Measurements from ENCODE around the gene SIGLEC5.
"Not testable (repeated sequence)": the region's sequence is repeated elsewhere in the genome, so short reads cannot be mapped to it uniquely, and the experiment has no call there.

Gene SIGLEC5

GRCh38 chr19:51651216-51651846 is 21.1 kb upstream of the SIGLEC5 start:
- Histone ChIP-seq H3K36me3 (ENCODE audit: insufficient read depth, low read length) (no peaks in the 10 kb centered on the region), H3K4me1 (ENCODE audit: insufficient read depth, low read length) (no peaks in the 10 kb centered on the region), H3K9ac (ENCODE audit: low read depth, low read length) (no peak overlapping the region), H3K27me3 (ENCODE audit: insufficient read depth, low read length) (0 out of 2 replicates have a peak, but pooled peaks cover 3% of the 10 kb centered on the region), H3K4me3 (ENCODE audit: low read length) (no peak overlapping the region), H3K9me3 (ENCODE audit: insufficient read depth, low read depth, low read length) (no peaks in the 10 kb centered on the region), H3K27ac (ENCODE audit: low read depth, low read length) (no peak overlapping the region)
- 75% methylated on average over 7 of the region's 7 CpGs for WGBS

DNA sequence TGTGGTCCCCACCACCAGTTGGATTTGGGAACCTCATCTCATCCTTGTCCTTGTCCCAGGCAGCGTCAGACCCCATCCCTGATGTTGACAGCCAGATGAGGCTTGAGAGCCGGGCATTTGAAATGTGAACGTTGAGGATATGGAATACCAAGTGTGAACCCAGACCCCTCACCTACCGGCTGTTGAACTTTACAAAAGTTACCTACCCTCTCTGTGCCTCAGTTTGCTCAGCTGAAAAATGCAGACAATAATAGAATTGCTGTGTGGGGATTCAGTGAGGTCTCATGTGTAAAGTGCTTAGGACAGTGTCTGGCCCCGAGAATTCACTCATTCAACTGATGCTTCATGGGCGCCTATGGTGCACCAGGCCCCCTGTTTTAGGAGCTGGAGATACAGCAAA is 17.1 kb upstream of the SIGLEC5 start:
- Histone ChIP-seq H3K27ac (ENCODE audit: low read depth, low read length) (no peak overlapping the region), H3K9ac (ENCODE audit: low read depth, low read length) (no peak overlapping the region), H3K4me3 (ENCODE audit: low read length) (no peak overlapping the region), H3K9me3 (ENCODE audit: insufficient read depth, low read depth, low read length) (no peaks in the 10 kb centered on the region), H3K4me1 (ENCODE audit: insufficient read depth, low read length) (no peaks in the 10 kb centered on the region), H3K36me3 (ENCODE audit: insufficient read depth, low read length) (no peaks in the 10 kb centered on the region), H3K27me3 (ENCODE audit: insufficient read depth, low read length) (no peaks in the 10 kb centered on the region)
- 88% methylated on average over 5 of the region's 6 CpGs for WGBS

DNA sequence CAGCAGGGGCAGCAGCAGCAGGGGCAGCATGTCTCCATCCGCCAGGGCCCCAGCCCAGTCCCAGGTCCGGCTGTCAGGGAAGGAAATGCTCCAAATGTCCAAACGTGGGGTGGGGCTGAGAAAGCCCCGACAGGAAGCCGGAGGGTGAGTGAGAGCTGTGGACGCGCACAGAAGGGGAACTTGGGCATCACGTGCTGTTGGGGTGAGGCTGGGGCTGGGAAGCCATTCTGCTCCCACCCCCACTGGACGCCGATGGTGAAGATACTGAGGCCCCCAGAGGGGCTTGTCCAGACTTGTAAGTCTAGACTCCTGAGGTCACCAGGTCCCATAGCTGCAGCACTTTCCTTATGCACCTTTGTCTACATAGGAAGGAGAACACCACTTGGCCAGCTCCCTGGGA is 16.5 kb upstream of the SIGLEC5 start, which contains the start of gene SIGLEC14:
Gene SIGLEC14 (minus strand): TSS at position 96 of the 400 bp plus-strand sequence. CDS start 66 bp downstream, at position 30.
- not testable (repeated sequence) for H3K9me3 ChIP-seq (ENCODE audit: insufficient read depth, low read depth, low read length); H3K36me3 ChIP-seq (ENCODE audit: insufficient read depth, low read length); H3K4me1 ChIP-seq (ENCODE audit: insufficient read depth, low read length); H3K9ac ChIP-seq (ENCODE audit: low read depth, low read length); H3K4me3 ChIP-seq (ENCODE audit: low read length); H3K27me3 ChIP-seq (ENCODE audit: insufficient read depth, low read length); H3K27ac ChIP-seq (ENCODE audit: low read depth, low read length)
- 87% methylated on average over 6 of the region's 10 CpGs for WGBS

- no peak overlapping the region for H3K27ac ChIP-seq (ENCODE audit: low read depth, low read length)
- no peak overlapping the region for H3K4me3 ChIP-seq (ENCODE audit: low read length)
- H3K9ac ChIP-seq (ENCODE audit: low read depth, low read length): no peak overlapping the region
- no peaks in the 10 kb centered on the region for H3K9me3 ChIP-seq (ENCODE audit: insufficient read depth, low read depth, low read length)
- no peaks in the 10 kb centered on the region for H3K27me3 ChIP-seq (ENCODE audit: insufficient read depth, low read length)
- no peaks in the 10 kb centered on the region for H3K4me1 ChIP-seq (ENCODE audit: insufficient read depth, low read length)
- WGBS: 69% methylated on average over 10 of the region's 11 CpGs
- H3K36me3 ChIP-seq (ENCODE audit: insufficient read depth, low read length): no peaks in the 10 kb centered on the region
Measured at GRCh38 chr19:51644636-51645271, 14.6 kb upstream of the SIGLEC5 start.

GRCh38 chr19:51641648-51642047 is 11.4 kb upstream of the SIGLEC5 start:
- no peaks in the 10 kb centered on the region for H3K36me3 ChIP-seq (ENCODE audit: insufficient read depth, low read length)
- 0 out of 2 replicates have a peak, but pooled peaks cover 6% of the 10 kb centered on the region for H3K9me3 ChIP-seq (ENCODE audit: insufficient read depth, low read depth, low read length)
- no peak overlapping the region for H3K4me3 ChIP-seq (ENCODE audit: low read length)
- H3K4me1 ChIP-seq (ENCODE audit: insufficient read depth, low read length): no peaks in the 10 kb centered on the region
- no peak overlapping the region for H3K9ac ChIP-seq (ENCODE audit: low read depth, low read length)
- no peaks in the 10 kb centered on the region for H3K27me3 ChIP-seq (ENCODE audit: insufficient read depth, low read length)
- H3K27ac ChIP-seq (ENCODE audit: low read depth, low read length): no peak overlapping the region

- Histone ChIP-seq H3K9ac (ENCODE audit: low read depth, low read length) (no peak overlapping the region), H3K9me3 (ENCODE audit: insufficient read depth, low read depth, low read length) (0 out of 2 replicates have a peak, but pooled peaks cover 6% of the 10 kb centered on the region), H3K4me1 (ENCODE audit: insufficient read depth, low read length) (no peaks in the 10 kb centered on the region), H3K4me3 (ENCODE audit: low read length) (no peak overlapping the region), H3K27me3 (ENCODE audit: insufficient read depth, low read length) (no peaks in the 10 kb centered on the region), H3K36me3 (ENCODE audit: insufficient read depth, low read length) (no peaks in the 10 kb centered on the region), H3K27ac (ENCODE audit: low read depth, low read length) (no peak overlapping the region)
- 83% methylated on average over 3 of the region's 3 CpGs for WGBS
Measured at GRCh38 chr19:51640386-51640785, 10.2 kb upstream of the SIGLEC5 start.

DNA sequence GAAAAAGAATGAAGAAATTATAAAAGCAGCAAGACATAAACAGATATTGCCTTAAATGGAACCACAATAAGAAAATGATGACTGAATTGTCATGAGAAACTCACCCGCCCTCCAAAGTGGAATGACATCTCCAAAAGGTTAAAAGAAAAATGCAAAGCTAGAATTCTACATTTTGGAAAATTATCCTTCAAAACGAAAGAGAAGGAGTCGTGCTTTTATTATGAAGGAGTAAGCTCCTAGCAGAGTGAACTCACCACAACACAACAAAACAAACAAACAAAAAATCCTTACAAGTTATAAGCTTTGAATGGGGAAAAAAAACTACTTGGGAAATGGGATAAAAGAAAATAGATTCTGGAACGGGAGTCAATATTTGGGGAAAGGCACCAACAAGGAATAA is 9.7 kb upstream of the SIGLEC5 start:
- Histone ChIP-seq H3K4me1 (ENCODE audit: insufficient read depth, low read length) (no peaks in the 10 kb centered on the region), H3K9ac (ENCODE audit: low read depth, low read length) (no peak overlapping the region), H3K4me3 (ENCODE audit: low read length) (no peak overlapping the region), H3K27ac (ENCODE audit: low read depth, low read length) (no peak overlapping the region), H3K9me3 (ENCODE audit: insufficient read depth, low read depth, low read length) (0 out of 2 replicates have a peak, but pooled peaks cover 6% of the 10 kb centered on the region), H3K27me3 (ENCODE audit: insufficient read depth, low read length) (no peaks in the 10 kb centered on the region), H3K36me3 (ENCODE audit: insufficient read depth, low read length) (no peaks in the 10 kb centered on the region)
- WGBS: 75% methylated on average over 1 of the region's 4 CpGs

DNA sequence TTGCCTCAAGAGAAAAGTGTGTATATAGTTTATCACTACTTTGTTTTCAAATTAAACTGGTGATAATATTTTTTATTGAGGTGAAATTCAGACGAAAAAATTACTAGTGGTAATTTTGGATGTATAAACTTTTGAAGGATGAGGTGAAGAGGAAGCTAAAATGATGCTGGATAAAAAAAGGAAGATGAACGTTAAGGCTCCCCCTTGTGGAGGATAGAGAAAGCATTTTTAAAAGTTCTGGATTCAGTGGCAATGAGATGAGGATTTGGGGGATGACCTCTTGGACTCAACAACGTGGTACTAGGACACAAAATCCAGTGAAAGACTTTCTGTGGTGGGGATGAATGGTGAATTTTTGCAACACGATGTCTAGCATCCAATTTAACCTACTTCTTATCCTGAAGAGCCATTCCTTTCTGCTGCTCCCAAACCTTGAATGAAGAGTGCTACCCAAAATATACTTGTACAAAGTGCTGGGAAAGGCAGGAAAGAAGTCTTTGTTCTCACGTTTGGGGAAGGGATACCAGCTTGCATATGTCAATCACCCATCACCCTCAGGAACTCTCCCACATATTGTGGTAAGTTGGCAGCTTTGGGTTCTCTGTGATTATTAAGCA is 7.3 kb upstream of the SIGLEC5 start:
- no peaks in the 10 kb centered on the region for H3K4me1 ChIP-seq (ENCODE audit: insufficient read depth, low read length)
- H3K9ac ChIP-seq (ENCODE audit: low read depth, low read length): no peak overlapping the region
- 8% methylated on average over 3 of the region's 5 CpGs for WGBS
- H3K27me3 ChIP-seq (ENCODE audit: insufficient read depth, low read length): no peaks in the 10 kb centered on the region
- H3K36me3 ChIP-seq (ENCODE audit: insufficient read depth, low read length): no peaks in the 10 kb centered on the region
- H3K4me3 ChIP-seq (ENCODE audit: low read length): no peak overlapping the region
- H3K27ac ChIP-seq (ENCODE audit: low read depth, low read length): no peak overlapping the region
- H3K9me3 ChIP-seq (ENCODE audit: insufficient read depth, low read depth, low read length): 0 out of 2 replicates have a peak, but pooled peaks cover 6% of the 10 kb centered on the region

DNA sequence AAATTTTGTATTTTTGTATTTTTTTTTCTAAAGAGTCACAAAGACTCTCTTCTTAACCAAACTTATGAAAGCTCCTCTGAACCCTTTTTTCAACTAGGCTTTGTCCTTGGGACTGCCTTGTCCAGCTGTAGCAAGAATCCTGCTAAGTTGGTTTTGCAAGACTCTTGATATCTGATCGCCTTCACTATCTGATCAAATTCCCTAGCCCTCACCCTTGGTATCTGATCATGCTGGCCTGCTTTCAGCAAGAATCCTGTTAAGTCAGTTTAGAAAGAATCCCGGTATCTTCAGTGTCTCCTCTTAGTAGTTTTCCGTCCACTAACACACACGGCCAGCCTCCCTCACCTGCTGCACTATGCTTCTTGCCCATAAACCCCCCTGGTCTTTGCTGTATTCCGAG is 1.9 kb upstream of the SIGLEC5 start:
- no peaks in the 10 kb centered on the region for H3K36me3 ChIP-seq (ENCODE audit: insufficient read depth, low read length)
- no peak overlapping the region for H3K4me3 ChIP-seq (ENCODE audit: low read length)
- H3K27me3 ChIP-seq (ENCODE audit: insufficient read depth, low read length): no peaks in the 10 kb centered on the region
- H3K27ac ChIP-seq (ENCODE audit: low read depth, low read length): no peak overlapping the region
- no peaks in the 10 kb centered on the region for H3K4me1 ChIP-seq (ENCODE audit: insufficient read depth, low read length)
- 87% methylated on average over 5 of the region's 5 CpGs for WGBS
- no peak overlapping the region for H3K9ac ChIP-seq (ENCODE audit: low read depth, low read length)
- H3K9me3 ChIP-seq (ENCODE audit: insufficient read depth, low read depth, low read length): 0 out of 2 replicates have a peak, but pooled peaks cover 4% of the 10 kb centered on the region

- 92% methylated on average over 14 of the region's 14 CpGs for WGBS
- H3K9me3 ChIP-seq (ENCODE audit: insufficient read depth, low read depth, low read length): no peaks in the 10 kb centered on the region
- no peaks in the 10 kb centered on the region for H3K36me3 ChIP-seq (ENCODE audit: insufficient read depth, low read length)
- no peak overlapping the region for H3K27ac ChIP-seq (ENCODE audit: low read depth, low read length)
- H3K4me3 ChIP-seq (ENCODE audit: low read length): no peak overlapping the region
- H3K9ac ChIP-seq (ENCODE audit: low read depth, low read length): no peak overlapping the region
- no peaks in the 10 kb centered on the region for H3K27me3 ChIP-seq (ENCODE audit: insufficient read depth, low read length)
- no peaks in the 10 kb centered on the region for H3K4me1 ChIP-seq (ENCODE audit: insufficient read depth, low read length)
Measured at GRCh38 chr19:51628153-51628939, 1.9 kb downstream of the SIGLEC5 start.

Measured in HUES64 (cell line).